Tibial artery (tissue), 4 donors: Measurements from ENCODE around the gene TMEM54.

Experiments
- DNase-seq, 2 donors: peaks; one replicate each; pipeline ENCODE4 v3.0.0-alpha.2; 2019
- H3K27ac ChIP-seq, 2 donors: fragments of 200-600 bp; sonication (generic) in 1 of 2; 1 replicate in 1 of 2; 2 replicates in 1 of 2; pipeline ENCODE4 v1.5.1; 2018 to 2019; ENCODE audit warnings: mild to moderate bottlenecking in 1 of 2
- H3K27me3 ChIP-seq, 2 donors: fragments of 200-600 bp; sonication (generic) in 1 of 2; one replicate each; pipeline versions ENCODE4 v1.5.1 to v1.6.0; 2016 to 2019
- H3K36me3 ChIP-seq, 3 donors: fragments of 200-600 bp; sonication (generic) in 2 of 3; one replicate each; pipeline ENCODE4 v1.5.1; 2016 to 2019; ENCODE audit warnings: mild to moderate bottlenecking in 2 of 3
- H3K4me1 ChIP-seq, 4 donors: fragments of 200-600 bp; sonication (generic) in 2 of 4; 1 replicate in 3 of 4; 2 replicates in 1 of 4; pipeline ENCODE4 v1.5.1; 2016 to 2019
- H3K4me3 ChIP-seq, 2 donors: fragments of 200-600 bp; sonication (generic) in 1 of 2; 1 replicate in 1 of 2; 2 replicates in 1 of 2; pipeline ENCODE4 v1.5.1; 2018 to 2019; ENCODE audit warnings: mild to moderate bottlenecking in 2 of 2
- H3K9me3 ChIP-seq, 3 donors: fragments of 200-600 bp; sonication (generic) in 1 of 3; one replicate each; pipeline ENCODE4 v1.5.1; 2016 to 2019
- CTCF ChIP-seq, 2 experiments: fragments of 200-600 bp in 1 of 2; fragments of 450-650 bp in 1 of 2; IDR thresholded peaks; one replicate each; pipeline ENCODE4 v1.5.1; 2017 to 2019; ENCODE audit warnings: antibody characterized with exemption in 2 of 2, mild to moderate bottlenecking in 1 of 2, moderate library complexity in 1 of 2
- intact Hi-C: fragments of 100-400 bp; cut with DNase I; formaldehyde crosslinking; loops from one replicate; pipeline ENCODE4 v1.15.0; 2023; ENCODE audit warnings: low total_unique reads

TMEM54 gene

GRCh38 chr1:32886828-32887414, 14.3 kb downstream of the TMEM54 start:
- Histone ChIP-seq H3K27me3 (peaks cover 0 to 71% of the 10 kb centered on the region in 2 donors), H3K9me3 (no peaks in the 10 kb centered on the region), H3K4me3 (no peak overlapping the region), H3K27ac (no peak overlapping the region), H3K36me3 (no peaks in the 10 kb centered on the region), H3K4me1 (peaks cover 0 to 19% (median 15%) of the 10 kb centered on the region in 4 donors)
- intact Hi-C loops = no loop called here
- no peak for TF ChIP-seq CTCF (IDR thresholded peaks at IDR 0.05)
- DNase-seq = no peak

- no peak for DNase-seq
- peak in 1 of 2 experiments; percentile 14 for TF ChIP-seq CTCF (IDR thresholded peaks at IDR 0.05)
- Histone ChIP-seq H3K36me3 (no peaks in the 10 kb centered on the region), H3K9me3 (no peaks in the 10 kb centered on the region), H3K27me3 (peaks cover 0 to 64% of the 10 kb centered on the region in 2 donors), H3K4me1 (peaks cover 0 to 26% (median 22%) of the 10 kb centered on the region in 4 donors), H3K4me3 (no peak within 1 kb of the TSS), H3K27ac (no peak within 1 kb of the TSS)
- intact Hi-C loops = no loop called here
Observed at GRCh38 chr1:32886004-32886827, 15.0 kb downstream of the TMEM54 start, which contains the start of gene HPCA. HPCA (plus strand) TSS chr1:32886491; CDS start chr1:32888899, 2,408 bp downstream.

GRCh38 chr1:32885676-32886003, 15.5 kb downstream of the TMEM54 start:
- no peak overlapping the region for H3K27ac ChIP-seq
- H3K9me3 ChIP-seq = no peaks in the 10 kb centered on the region
- no peak for DNase-seq
- H3K4me3 ChIP-seq = no peak overlapping the region
- intact Hi-C loops = no loop called here
- no peak for TF ChIP-seq CTCF (IDR thresholded peaks at IDR 0.05)
- H3K27me3 ChIP-seq = peaks cover 0 to 58% of the 10 kb centered on the region in 2 donors
- H3K4me1 ChIP-seq = peaks cover 0 to 30% (median 26%) of the 10 kb centered on the region in 4 donors
- no peaks in the 10 kb centered on the region for H3K36me3 ChIP-seq

- no peak for DNase-seq
- Histone ChIP-seq H3K36me3 (no peaks in the 10 kb centered on the region), H3K27me3 (peaks cover 0 to 56% of the 10 kb centered on the region in 2 donors), H3K27ac (no peak overlapping the region), H3K9me3 (no peaks in the 10 kb centered on the region), H3K4me1 (peaks cover 0 to 31% (median 26%) of the 10 kb centered on the region in 4 donors), H3K4me3 (no peak overlapping the region)
- TF ChIP-seq CTCF (IDR thresholded peaks at IDR 0.05) = no peak
- intact Hi-C loops = no loop called here
Observed at GRCh38 chr1:32884726-32885125, 16.5 kb downstream of the TMEM54 start.

GRCh38 chr1:32884032-32884372, 17.2 kb downstream of the TMEM54 start:
- H3K27me3 ChIP-seq = peaks cover 0 to 56% of the 10 kb centered on the region in 2 donors

More at GRCh38 chr1:32884032-32884372, 17.2 kb downstream of the TMEM54 start:
- TF ChIP-seq CTCF (IDR thresholded peaks at IDR 0.05) = no peak
- Histone ChIP-seq H3K27ac (no peak overlapping the region), H3K4me1 (peaks cover 0 to 31% (median 26%) of the 10 kb centered on the region in 4 donors), H3K9me3 (no peaks in the 10 kb centered on the region), H3K4me3 (no peak overlapping the region), H3K36me3 (no peaks in the 10 kb centered on the region)
- no peak for DNase-seq
- intact Hi-C loops = no loop called here
